OCI-LY3 (cell line): ENCODE measurements around the gene NT5DC1.

Experiments used
- EZH2phosphoT487 ChIP-seq: fragments of 200-600 bp; shearing (Covaris generic); IDR thresholded peaks from 2 replicates; pipeline ENCODE4 v1.6.1; 2018; ENCODE audit warnings: antibody characterized with exemption, mixed run types, low read depth
- TF ChIP-seq, protein P1 (sequence below): fragments of 200-600, 300-600 bp; sonication (generic); IDR thresholded peaks from 2 replicates; pipeline ENCODE4 v1.5.1; 2014; ENCODE audit warnings: antibody characterized with exemption, low read length, low read depth

DNA sequence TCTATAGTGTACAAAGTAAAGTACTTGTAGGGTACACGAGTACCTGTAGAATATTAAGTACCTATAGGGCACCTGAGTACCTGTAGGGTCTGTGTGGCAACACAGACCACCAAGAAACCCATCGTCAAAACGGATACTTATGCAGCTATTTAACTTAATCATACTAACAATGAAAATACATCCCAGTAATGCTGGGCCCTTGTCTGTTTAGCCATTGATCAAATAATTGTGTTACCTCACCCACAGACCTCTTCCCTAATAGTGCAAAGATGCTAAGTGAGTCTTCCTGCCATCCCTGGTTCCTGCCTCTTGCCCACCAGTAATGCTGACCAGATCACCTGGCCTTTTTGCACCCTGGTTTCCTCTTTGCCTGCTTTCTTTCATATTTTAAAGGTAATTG is 32.8 kb downstream of the NT5DC1 start:
- TF ChIP-seq, protein P1, sequence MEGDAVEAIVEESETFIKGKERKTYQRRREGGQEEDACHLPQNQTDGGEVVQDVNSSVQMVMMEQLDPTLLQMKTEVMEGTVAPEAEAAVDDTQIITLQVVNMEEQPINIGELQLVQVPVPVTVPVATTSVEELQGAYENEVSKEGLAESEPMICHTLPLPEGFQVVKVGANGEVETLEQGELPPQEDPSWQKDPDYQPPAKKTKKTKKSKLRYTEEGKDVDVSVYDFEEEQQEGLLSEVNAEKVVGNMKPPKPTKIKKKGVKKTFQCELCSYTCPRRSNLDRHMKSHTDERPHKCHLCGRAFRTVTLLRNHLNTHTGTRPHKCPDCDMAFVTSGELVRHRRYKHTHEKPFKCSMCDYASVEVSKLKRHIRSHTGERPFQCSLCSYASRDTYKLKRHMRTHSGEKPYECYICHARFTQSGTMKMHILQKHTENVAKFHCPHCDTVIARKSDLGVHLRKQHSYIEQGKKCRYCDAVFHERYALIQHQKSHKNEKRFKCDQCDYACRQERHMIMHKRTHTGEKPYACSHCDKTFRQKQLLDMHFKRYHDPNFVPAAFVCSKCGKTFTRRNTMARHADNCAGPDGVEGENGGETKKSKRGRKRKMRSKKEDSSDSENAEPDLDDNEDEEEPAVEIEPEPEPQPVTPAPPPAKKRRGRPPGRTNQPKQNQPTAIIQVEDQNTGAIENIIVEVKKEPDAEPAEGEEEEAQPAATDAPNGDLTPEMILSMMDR, result no peak
- no peak for TF ChIP-seq EZH2phosphoT487
